GM19351 (cell line): ENCODE data around the gene SAMD5.

Source experiments
- ATAC-seq: cut with Tn5 transposase; IDR thresholded peaks from one replicate; pipeline ENCODE4 v1.9.1; 2021; ENCODE audit warnings: mild to moderate bottlenecking, moderate library complexity; ENCODE audit not compliant: unreplicated experiment

Gene SAMD5

GRCh38 chr6:147508042-147508865 is at the start of gene SAMD5:
SAMD5 (plus strand) TSS chr6:147508690; CDS start chr6:147508929, 239 bp downstream.
- ATAC-seq, result peak; percentile 51

- no peak for ATAC-seq
Measured at GRCh38 chr6:147459780-147460179, 48.7 kb upstream of the SAMD5 start.

GRCh38 chr6:147463651-147464050 is 44.8 kb upstream of the SAMD5 start:
- no peak for ATAC-seq

GRCh38 chr6:147467428-147467827 is 41.1 kb upstream of the SAMD5 start:
- no peak for ATAC-seq

- no peak for ATAC-seq
Measured at GRCh38 chr6:147467886-147468285, 40.6 kb upstream of the SAMD5 start.

- ATAC-seq, result no peak
Measured at GRCh38 chr6:147468634-147469033, 39.9 kb upstream of the SAMD5 start.

- ATAC-seq, result no peak
Measured at GRCh38 chr6:147479857-147480256, 28.6 kb upstream of the SAMD5 start.

- ATAC-seq, result peak; percentile 87
Measured at GRCh38 chr6:147486683-147487082, 21.8 kb upstream of the SAMD5 start.

- ATAC-seq, result no peak
Measured at GRCh38 chr6:147497472-147497871, 11.0 kb upstream of the SAMD5 start.

- no peak for ATAC-seq
Measured at GRCh38 chr6:147503587-147503986, 4.9 kb upstream of the SAMD5 start.

- ATAC-seq, result no peak
Measured at GRCh38 chr6:147504848-147505247, 3.6 kb upstream of the SAMD5 start.

GRCh38 chr6:147506704-147507114 is 1.8 kb upstream of the SAMD5 start:
- ATAC-seq, result peak; percentile 52

- peak; percentile 2 for ATAC-seq
Measured at GRCh38 chr6:147507162-147508041, 1.1 kb upstream of the SAMD5 start.

GRCh38 chr6:147508866-147509608 is 547 bp downstream of the SAMD5 start:
- no peak for ATAC-seq

- ATAC-seq, result no peak
Measured at GRCh38 chr6:147509891-147510290, 1.4 kb downstream of the SAMD5 start.

- ATAC-seq, result no peak
Measured at GRCh38 chr6:147510929-147511590, 2.6 kb downstream of the SAMD5 start.

GRCh38 chr6:147514831-147515230 is 6.3 kb downstream of the SAMD5 start:
- ATAC-seq, result no peak

- no peak for ATAC-seq
Measured at GRCh38 chr6:147515327-147515726, 6.8 kb downstream of the SAMD5 start.

- no peak for ATAC-seq
Measured at GRCh38 chr6:147522597-147522996, 14.1 kb downstream of the SAMD5 start.

- ATAC-seq, result no peak
Measured at GRCh38 chr6:147525519-147526209, 17.2 kb downstream of the SAMD5 start.
